NCI-H1092 treated with DMSO at 0.1 percent for 48 hours (cell line): ENCODE results near the gene ANKRD49.
"Not testable (repeated sequence)": the region's sequence is repeated elsewhere in the genome, so short reads cannot be mapped to it uniquely, and the experiment has no call there.

Experiments
- DNase-seq: peaks from one replicate; lab custom pipeline; 2025; lab: John Stamatoyannopoulos, UW

Gene ANKRD49

GRCh38 chr11:94493281-94494125 is at the start of gene ANKRD49, which contains the start of gene MRE11:
Gene ANKRD49 (plus strand): TSS chr11:94493984. CDS start chr11:94496694, 2,710 bp downstream.
Gene MRE11 (minus strand): TSS chr11:94493844. CDS start chr11:94492801, 1,043 bp downstream.
- peak; percentile 98 for DNase-seq

- DNase-seq = no peak
Measured at GRCh38 chr11:94445641-94446040, 48.1 kb upstream of the ANKRD49 start.

GRCh38 chr11:94447149-94447548 is 46.6 kb upstream of the ANKRD49 start:
- no peak for DNase-seq

- DNase-seq = no peak
Measured at GRCh38 chr11:94449029-94449428, 44.8 kb upstream of the ANKRD49 start.

- no peak for DNase-seq
Measured at GRCh38 chr11:94449437-94449836, 44.3 kb upstream of the ANKRD49 start.

GRCh38 chr11:94450048-94450447 is 43.7 kb upstream of the ANKRD49 start:
- DNase-seq = no peak

GRCh38 chr11:94452988-94453387 is 40.8 kb upstream of the ANKRD49 start:
- no peak for DNase-seq

GRCh38 chr11:94454301-94454700 is 39.5 kb upstream of the ANKRD49 start:
- DNase-seq = no peak

- DNase-seq = no peak
Measured at GRCh38 chr11:94455861-94456260, 37.9 kb upstream of the ANKRD49 start.

- DNase-seq = no peak
Measured at GRCh38 chr11:94457118-94458029, 36.4 kb upstream of the ANKRD49 start.

- no peak for DNase-seq
Measured at GRCh38 chr11:94459576-94459975, 34.2 kb upstream of the ANKRD49 start.

- DNase-seq = no peak
Measured at GRCh38 chr11:94469416-94469815, 24.4 kb upstream of the ANKRD49 start.

- DNase-seq = no peak
Measured at GRCh38 chr11:94472916-94473799, 20.6 kb upstream of the ANKRD49 start.

- no peak for DNase-seq
Measured at GRCh38 chr11:94477624-94478023, 16.2 kb upstream of the ANKRD49 start.

- no peak for DNase-seq
Measured at GRCh38 chr11:94481342-94481741, 12.4 kb upstream of the ANKRD49 start.

GRCh38 chr11:94486068-94486467 is 7.7 kb upstream of the ANKRD49 start:
- no peak for DNase-seq

GRCh38 chr11:94494126-94494680 is 419 bp downstream of the ANKRD49 start:
- DNase-seq = no peak

GRCh38 chr11:94500181-94500580 is 6.4 kb downstream of the ANKRD49 start:
- no peak for DNase-seq

- DNase-seq = no peak
Measured at GRCh38 chr11:94501522-94501921, 7.7 kb downstream of the ANKRD49 start.

- DNase-seq = peak; percentile 60
Measured at GRCh38 chr11:94504689-94505293, 11.0 kb downstream of the ANKRD49 start.

GRCh38 chr11:94506513-94506912 is 12.7 kb downstream of the ANKRD49 start:
- not testable (repeated sequence) for DNase-seq
